GM12892 (cell line): ENCODE measurements around the gene RIPPLY1.

Source experiments
- POLR2A ChIP-seq: IDR thresholded peaks from 2 replicates; pipeline ENCODE4 v1.6.1; 2011; ENCODE audit warnings: low read depth, low read length, control low read depth
- POLR2AphosphoS5 ChIP-seq: IDR thresholded peaks from 2 replicates; pipeline ENCODE4 v1.6.1; 2011; ENCODE audit warnings: low read depth, low read length, control low read depth
- TAF1 ChIP-seq: IDR thresholded peaks from 2 replicates; pipeline ENCODE4 v1.6.1; 2011; ENCODE audit warnings: low read depth, mild to moderate bottlenecking, control low read depth, low read length, borderline replicate concordance

- TF ChIP-seq TAF1 (no peak), POLR2A (no peak), POLR2AphosphoS5 (no peak)
Observed at GRCh38 chrX:106863697-106864096, 39.4 kb downstream of the RIPPLY1 start.
